ENCODE measurements around the gene NDRG4. TPM values are rescaled to one million over a fixed set of nuclear protein-coding genes. Genes with fewer than 3 reads are reported as not detected.

NDRG4 gene
- total and polyA plus RNA-seq, 2 of the 13 experiments (the other 11 are each of a cell fraction or from before 2014, with no cell fraction given), result 1.7 to 2.7 TPM

DNA sequence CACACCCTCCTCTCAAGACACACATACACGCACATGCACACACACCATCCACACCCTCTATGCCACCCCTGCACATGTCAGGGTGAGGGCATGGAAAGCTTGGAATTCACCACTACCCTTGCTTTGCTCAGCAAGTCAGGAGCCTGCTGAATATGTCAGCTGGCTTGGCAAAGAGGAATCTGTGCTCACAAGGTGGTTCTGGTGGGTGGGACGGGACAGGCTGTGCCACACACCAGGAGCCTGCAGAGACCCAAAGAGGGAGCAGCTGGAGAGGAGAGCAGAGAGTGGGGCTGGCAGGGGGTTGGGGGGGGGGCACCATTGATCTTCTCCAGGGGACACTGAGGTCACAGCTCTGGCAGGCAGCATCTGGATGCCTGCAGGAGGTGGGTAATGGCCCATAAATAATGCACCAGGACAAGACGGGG, 48.7 kb upstream of the NDRG4 start:
- CTCF ChIA-PET (ENCODE audit: low intra/inter-chr PET ratio, low total read pairs), result no interaction called here
- peaks cover 53% of the 10 kb centered on the region for H3K4me1 ChIP-seq (ENCODE audit: insufficient read depth, low read length)
- H3K27me3 ChIP-seq (ENCODE audit: control insufficient read depth in 1 of 2, insufficient read depth in 2 of 2, low read length in 2 of 2), result no peaks in the 10 kb centered on the region
- 0 out of 2 replicates have a peak overlapping the region, but pooled peaks have one; percentile 2 for H3K4me2 ChIP-seq (ENCODE audit: low read depth, low read length)
- intact Hi-C loops (cut with micrococcal nuclease; ENCODE audit: unreplicated experiment), result no loop called here
- H3K9me3 ChIP-seq (ENCODE audit: low read length), result no peaks in the 10 kb centered on the region
- ATAC-seq, result no peak
- H4K20me1 ChIP-seq (ENCODE audit: insufficient read depth, low read length), result no peaks in the 10 kb centered on the region
- no peak for TF ChIP-seq MBD4 (IDR thresholded peaks at IDR 0.05; ENCODE audit: borderline replicate concordance, low read length)
- TF ChIP-seq, protein P1, sequence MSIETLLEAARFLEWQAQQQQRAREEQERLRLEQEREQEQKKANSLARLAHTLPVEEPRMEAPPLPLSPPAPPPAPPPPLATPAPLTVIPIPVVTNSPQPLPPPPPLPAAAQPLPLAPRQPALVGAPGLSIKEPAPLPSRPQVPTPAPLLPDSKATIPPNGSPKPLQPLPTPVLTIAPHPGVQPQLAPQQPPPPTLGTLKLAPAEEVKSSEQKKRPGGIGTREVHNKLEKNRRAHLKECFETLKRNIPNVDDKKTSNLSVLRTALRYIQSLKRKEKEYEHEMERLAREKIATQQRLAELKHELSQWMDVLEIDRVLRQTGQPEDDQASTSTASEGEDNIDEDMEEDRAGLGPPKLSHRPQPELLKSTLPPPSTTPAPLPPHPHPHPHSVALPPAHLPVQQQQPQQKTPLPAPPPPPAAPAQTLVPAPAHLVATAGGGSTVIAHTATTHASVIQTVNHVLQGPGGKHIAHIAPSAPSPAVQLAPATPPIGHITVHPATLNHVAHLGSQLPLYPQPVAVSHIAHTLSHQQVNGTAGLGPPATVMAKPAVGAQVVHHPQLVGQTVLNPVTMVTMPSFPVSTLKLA (IDR thresholded peaks at IDR 0.05), result peak; percentile 76
- H3K36me3 ChIP-seq (replicated peaks in 1 of 2; ENCODE audit: control insufficient read depth in 1 of 2, insufficient read depth in 2 of 2, low read length in 2 of 2), result no peaks in the 10 kb centered on the region
- no peak overlapping the region for H3K9ac ChIP-seq (ENCODE audit: insufficient read depth, low read depth, low read length)
- H2AFZ ChIP-seq (ENCODE audit: low read length), result no peak overlapping the region
- no peak for FAIRE-seq
- no peak overlapping the region for H3K27ac ChIP-seq (ENCODE audit: extremely low read length, insufficient read depth, low read length)
- H3K4me3 ChIP-seq (replicated peaks in 1 of 3; ENCODE audit: insufficient read depth in 1 of 3, low read depth in 2 of 3, low read length in 3 of 3), result no peak overlapping the region
- POLR2A ChIA-PET, result interaction anchor here (0.6 kb wide), 1 partner anchor 177 kb away, joined by 3 read pairs; no protein-coding TSS in a partner anchor
- BruUV-seq (replicated peaks), result no TSS peak
- WGBS (ENCODE audit: low lambda C conversion rate), result 32% methylated on average over 2 of the region's 3 CpGs
- DNase-seq (ENCODE audit: low spot score), result no peak
- in situ Hi-C loops (cut with HindIII; ENCODE audit: extremely low pct_ligation_motif_present, low pct_unique_long_range_greater_than_20kb), result no loop called here
- H3K79me2 ChIP-seq (ENCODE audit: insufficient read depth, low read length), result no peaks in the 10 kb centered on the region

DNA sequence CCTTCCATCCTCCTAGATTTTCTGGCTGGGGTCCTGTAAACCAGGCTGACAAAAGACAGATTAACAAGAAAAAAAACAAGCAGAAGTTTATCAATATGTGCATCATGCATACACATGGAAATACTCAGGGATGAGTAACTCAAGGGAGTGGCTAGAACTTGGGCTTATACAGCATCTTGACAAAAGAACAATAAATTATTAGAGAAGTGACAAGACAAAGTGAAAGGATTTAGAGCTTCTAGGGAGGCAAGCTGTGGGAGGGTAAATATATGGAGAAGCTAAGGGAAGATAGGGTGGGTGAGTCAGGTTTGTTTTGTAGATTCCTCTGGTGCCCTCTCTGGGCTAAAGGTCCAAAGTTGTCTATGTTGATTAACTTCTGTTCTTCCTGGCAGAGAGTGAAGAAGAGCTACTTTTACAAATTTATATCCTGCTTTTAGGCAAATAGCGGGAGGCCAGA, 48.0 kb upstream of the NDRG4 start:
- Histone ChIP-seq H3K27ac (ENCODE audit: extremely low read length, insufficient read depth, low read length) (no peak overlapping the region), H3K4me1 (ENCODE audit: insufficient read depth, low read length) (peaks cover 60% of the 10 kb centered on the region), H3K79me2 (ENCODE audit: insufficient read depth, low read length) (no peaks in the 10 kb centered on the region), H3K4me3 (replicated peaks in 1 of 3; ENCODE audit: insufficient read depth in 1 of 3, low read depth in 2 of 3, low read length in 3 of 3) (no peak overlapping the region), H3K27me3 (ENCODE audit: control insufficient read depth in 1 of 2, insufficient read depth in 2 of 2, low read length in 2 of 2) (no peaks in the 10 kb centered on the region), H3K36me3 (replicated peaks in 1 of 2; ENCODE audit: control insufficient read depth in 1 of 2, insufficient read depth in 2 of 2, low read length in 2 of 2) (no peaks in the 10 kb centered on the region), H3K4me2 (ENCODE audit: low read depth, low read length) (peak overlapping the region; percentile 2; the same call in 1 of the 2 replicates), H4K20me1 (ENCODE audit: insufficient read depth, low read length) (no peaks in the 10 kb centered on the region), H3K9me3 (ENCODE audit: low read length) (no peaks in the 10 kb centered on the region), H3K9ac (ENCODE audit: insufficient read depth, low read depth, low read length) (no peak overlapping the region), H2AFZ (ENCODE audit: low read length) (no peak overlapping the region)
- FAIRE-seq (peak; percentile 87), ATAC-seq (peak; percentile 79), DNase-seq (ENCODE audit: low spot score) (peak; percentile 85)
- ChIA-PET CTCF (ENCODE audit: low intra/inter-chr PET ratio, low total read pairs) (no interaction called here), POLR2A (interaction anchor here (0.6 to 1.1 kb wide), 2 partner anchors 59 to 427 kb away, joined by 3 to 5 read pairs; partner anchors contain the start of gene GINS3)
- BruUV-seq (replicated peaks), result no TSS peak
- in situ Hi-C loops (cut with HindIII; ENCODE audit: extremely low pct_ligation_motif_present, low pct_unique_long_range_greater_than_20kb), result no loop called here
- 0% methylated on average over 1 of the region's 1 CpG for WGBS (ENCODE audit: low lambda C conversion rate)
- intact Hi-C loops (cut with micrococcal nuclease; ENCODE audit: unreplicated experiment), result no loop called here
- TF ChIP-seq ZNF660 (CRISPR knock-in tag; IDR thresholded peaks at IDR 0.05; ENCODE audit: borderline replicate concordance, low read depth), result no peak
- TF ChIP-seq SAP130 (CRISPR knock-in tag; IDR thresholded peaks at IDR 0.05; ENCODE audit: low read depth), result peak; percentile 47; the same call in 1 of the 2 replicates
- TF ChIP-seq RFX1 (IDR thresholded peaks at IDR 0.05), result no peak
- no peak for TF ChIP-seq SKI (IDR thresholded peaks at IDR 0.05; ENCODE audit: partially characterized antibody)
- no peak for TF ChIP-seq ZSCAN9 (CRISPR knock-in tag; IDR thresholded peaks at IDR 0.05; ENCODE audit: borderline replicate concordance)
- peak; percentile 59; the same call in 1 of the 2 replicates for TF ChIP-seq GATAD2A (CRISPR knock-in tag; IDR thresholded peaks at IDR 0.05)
- no peak for TF ChIP-seq SOX13 (IDR thresholded peaks at IDR 0.05)
- TF ChIP-seq SOX13 (CRISPR knock-in tag; conservative IDR thresholded peaks at IDR 0.05 in 1 of 2, IDR thresholded peaks at IDR 0.05 in 1 of 2), result peak in 1 of 2 experiments; percentile 33; a peak in 1 of 4 replicates
- TF ChIP-seq MTF1 (CRISPR knock-in tag; IDR thresholded peaks at IDR 0.05), result no peak
- TF ChIP-seq HNRNPUL1 (IDR thresholded peaks at IDR 0.05; ENCODE audit: low read depth, low read length), result no peak
- no peak for TF ChIP-seq ZSCAN25 (CRISPR knock-in tag; IDR thresholded peaks at IDR 0.05)
- TF ChIP-seq ZFP36L2 (CRISPR knock-in tag; IDR thresholded peaks at IDR 0.05), result no peak
- 0 out of 2 replicates have a peak, but pooled peaks have one; percentile 35 for TF ChIP-seq KAT8 (CRISPR knock-in tag; IDR thresholded peaks at IDR 0.05)
- peak; percentile 76; the same call in 1 of the 2 replicates for TF ChIP-seq RXRB (CRISPR knock-in tag; IDR thresholded peaks at IDR 0.05; ENCODE audit: borderline replicate concordance)
- no peak for TF ChIP-seq ZNF572 (CRISPR knock-in tag; IDR thresholded peaks at IDR 0.05)
- TF ChIP-seq, protein P2, sequence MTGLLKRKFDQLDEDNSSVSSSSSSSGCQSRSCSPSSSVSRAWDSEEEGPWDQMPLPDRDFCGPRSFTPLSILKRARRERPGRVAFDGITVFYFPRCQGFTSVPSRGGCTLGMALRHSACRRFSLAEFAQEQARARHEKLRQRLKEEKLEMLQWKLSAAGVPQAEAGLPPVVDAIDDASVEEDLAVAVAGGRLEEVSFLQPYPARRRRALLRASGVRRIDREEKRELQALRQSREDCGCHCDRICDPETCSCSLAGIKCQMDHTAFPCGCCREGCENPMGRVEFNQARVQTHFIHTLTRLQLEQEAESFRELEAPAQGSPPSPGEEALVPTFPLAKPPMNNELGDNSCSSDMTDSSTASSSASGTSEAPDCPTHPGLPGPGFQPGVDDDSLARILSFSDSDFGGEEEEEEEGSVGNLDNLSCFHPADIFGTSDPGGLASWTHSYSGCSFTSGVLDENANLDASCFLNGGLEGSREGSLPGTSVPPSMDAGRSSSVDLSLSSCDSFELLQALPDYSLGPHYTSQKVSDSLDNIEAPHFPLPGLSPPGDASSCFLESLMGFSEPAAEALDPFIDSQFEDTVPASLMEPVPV (CRISPR knock-in tag; IDR thresholded peaks at IDR 0.05), result no peak
